HG03103 (cell line): ENCODE data around the gene SCUBE1.

Source experiments
- ATAC-seq: cut with Tn5 transposase; IDR thresholded peaks from one replicate; pipeline ENCODE4 v1.9.1; 2021; ENCODE audit warnings: low read depth; ENCODE audit not compliant: unreplicated experiment

Gene SCUBE1

GRCh38 chr22:43168471-43169309 lies 174.5 kb downstream of the SCUBE1 start:
- ATAC-seq, result no peak

- no peak for ATAC-seq
Observed at GRCh38 chr22:43167001-43167589, 176.1 kb downstream of the SCUBE1 start.

- no peak for ATAC-seq
Observed at GRCh38 chr22:43166132-43166930, 176.8 kb downstream of the SCUBE1 start.

- ATAC-seq, result no peak
Observed at GRCh38 chr22:43164636-43165035, 178.5 kb downstream of the SCUBE1 start.

- ATAC-seq, result no peak
Observed at GRCh38 chr22:43163241-43163795, 179.9 kb downstream of the SCUBE1 start.

GRCh38 chr22:43162412-43163150 lies 180.6 kb downstream of the SCUBE1 start:
- ATAC-seq, result no peak

- no peak for ATAC-seq
Observed at GRCh38 chr22:43160497-43161126, 182.6 kb downstream of the SCUBE1 start.

- no peak for ATAC-seq
Observed at GRCh38 chr22:43159484-43160178, 183.5 kb downstream of the SCUBE1 start.

- ATAC-seq, result no peak
Observed at GRCh38 chr22:43158778-43159483, 184.2 kb downstream of the SCUBE1 start.

GRCh38 chr22:43157874-43158546 lies 185.2 kb downstream of the SCUBE1 start:
- ATAC-seq, result no peak

GRCh38 chr22:43156413-43156812 lies 186.8 kb downstream of the SCUBE1 start:
- no peak for ATAC-seq

- ATAC-seq, result no peak
Observed at GRCh38 chr22:43155789-43156188, 187.4 kb downstream of the SCUBE1 start.

- no peak for ATAC-seq
Observed at GRCh38 chr22:43154887-43155536, 188.2 kb downstream of the SCUBE1 start.

- no peak for ATAC-seq
Observed at GRCh38 chr22:43153899-43154298, 189.3 kb downstream of the SCUBE1 start.

- ATAC-seq, result no peak
Observed at GRCh38 chr22:43152357-43153071, 190.7 kb downstream of the SCUBE1 start.

- ATAC-seq, result no peak
Observed at GRCh38 chr22:43152003-43152356, 191.2 kb downstream of the SCUBE1 start.
